Pancreas (tissue), 10 donors: ENCODE data around the gene GBX2. TPM values are rescaled to one million over a fixed set of nuclear protein-coding genes. Genes with fewer than 3 reads are reported as not detected.

Source experiments
- ATAC-seq, 4 donors: fragments of 200-7000 bp; cut with Tn5 transposase; one replicate each; pipeline versions ENCODE4 v1.8.0 to v1.9.1; 2020; ENCODE audit warnings: mild to moderate bottlenecking in 4 of 4, moderate library complexity in 4 of 4
- DNase-seq, 6 donors: peaks; one replicate each; pipeline ENCODE4 v3.0.0-alpha.2; 2020
- FAIRE-seq: peaks from 2 replicates; lab custom pipeline; 2012; peaks lifted over from hg19 to GRCh38; lab: Jason Lieb, UNC
- H3K27ac ChIP-seq, 4 donors: fragments of 200-600 bp; sonication (generic); 1 replicate in 3 of 4; 2 replicates in 1 of 4; pipeline versions ENCODE4 v1.5.0 to v1.8.0; 2020
- H3K27me3 ChIP-seq, 4 donors: fragments of 200-600 bp; one replicate each; pipeline ENCODE4 v1.8.0; 2021
- H3K36me3 ChIP-seq, 3 donors: fragments of 200-600 bp; sonication (generic) in 1 of 3; one replicate each; pipeline versions ENCODE4 v1.5.0 to v1.8.0; 2020 to 2021
- H3K4me1 ChIP-seq, 3 donors: fragments of 200-600 bp; one replicate each; pipeline ENCODE4 v1.8.0; 2021
- H3K4me3 ChIP-seq, 4 donors: fragments of 200-600 bp; sonication (generic) in 2 of 4; one replicate each; pipeline versions ENCODE4 v1.5.0 to v1.8.0; 2020 to 2021
- H3K9me3 ChIP-seq, 4 donors: fragments of 200-600 bp; one replicate each; pipeline ENCODE4 v1.8.0; 2021
- WGBS, 2 donors: extraction: QIAGEN DNeasy Blood & Tissue Kit; methylation state at CpG; one replicate each; pipeline ENCODE4 v1.1.7; 2013; 5-methylcytosine and 5-hydroxymethylcytosine counted together
- intact Hi-C, 3 donors: fragments of 100-400 bp; cut with DNase I; formaldehyde crosslinking; loops; one replicate each; pipeline versions ENCODE4 v1.11.1 to v1.14.2; 2022
- polyA plus RNA-seq, 2 donors: library from polyadenylated mRNA; stranded (reverse); fragments of 200-250 nt; gene quantifications; one replicate each; pipeline ENCODE4 v1.2.3, GENCODE V29; 2013
- total RNA-seq, 6 donors: library from RNA; stranded (reverse); fragmentation: NEBNext Ultra II Directional in 4 of 6; extraction: Animal tissue kit (Norgen Biotek cat#: 25700) in 4 of 6; gene quantifications; one replicate each; pipeline versions ENCODE4 v1.2.1 to v1.2.4, GENCODE V29; 2021 to 2023
- TF ChIP-seq, protein P1 (sequence below), 4 donors: fragments of 200-600 bp; sonication (generic) in 3 of 4; IDR thresholded peaks; one replicate each; pipeline versions ENCODE4 v1.5.0 to v1.8.0; 2021; ENCODE audit warnings: antibody characterized with exemption in 4 of 4
- donor health status: healthy with polysubstance abuse.
- donor health status: DM: no; HTN: no; CAD: no; lungs with moderate emphysema.
- donor health status: DM: no; HTN: no; CAD: no.
- donor health status: control.
- donor health status: control.
- donor health status: Bipolar disorder and iron deficiency.
- donor health status: DM: yes; HTN: yes; CAD: no.
- donor health status: DM: no; HTN: no; CAD: no.
- donor health status: DM: no; HTN: no; CAD: no.
- donor health status: DM: yes; HTN: yes; CAD: no.

Gene GBX2
- total and polyA plus RNA-seq, 8 donors, result not detected

DNA sequence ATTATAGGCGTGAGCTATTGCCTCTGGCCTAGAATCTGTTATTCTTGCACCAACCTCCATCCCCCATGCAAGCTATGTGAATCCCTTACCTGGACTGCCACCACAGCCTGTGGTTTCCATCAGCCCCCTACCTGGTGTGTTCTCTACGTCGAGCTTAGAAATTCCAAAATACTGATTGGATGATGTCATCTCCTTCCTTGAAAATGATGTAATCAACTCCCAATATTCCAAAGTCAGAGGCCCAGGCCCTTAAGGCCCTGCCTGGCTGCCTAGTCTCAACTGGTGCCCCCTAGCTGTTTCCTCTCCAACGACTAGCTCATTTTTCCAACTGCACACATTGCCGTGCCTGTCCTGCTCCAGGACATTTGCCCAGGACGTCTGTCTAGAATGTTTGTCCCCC is 41.3 kb upstream of the GBX2 start:
- DNase-seq (no peak), FAIRE-seq (no peak), ATAC-seq (no peak)
- H3K4me3 ChIP-seq, result no peak overlapping the region
- intact Hi-C loops, result no loop called here
- no peak overlapping the region for H3K27ac ChIP-seq
- H3K4me1 ChIP-seq, result no peaks in the 10 kb centered on the region
- no peaks in the 10 kb centered on the region for H3K36me3 ChIP-seq
- H3K9me3 ChIP-seq, result no peaks in the 10 kb centered on the region
- TF ChIP-seq, protein P1, sequence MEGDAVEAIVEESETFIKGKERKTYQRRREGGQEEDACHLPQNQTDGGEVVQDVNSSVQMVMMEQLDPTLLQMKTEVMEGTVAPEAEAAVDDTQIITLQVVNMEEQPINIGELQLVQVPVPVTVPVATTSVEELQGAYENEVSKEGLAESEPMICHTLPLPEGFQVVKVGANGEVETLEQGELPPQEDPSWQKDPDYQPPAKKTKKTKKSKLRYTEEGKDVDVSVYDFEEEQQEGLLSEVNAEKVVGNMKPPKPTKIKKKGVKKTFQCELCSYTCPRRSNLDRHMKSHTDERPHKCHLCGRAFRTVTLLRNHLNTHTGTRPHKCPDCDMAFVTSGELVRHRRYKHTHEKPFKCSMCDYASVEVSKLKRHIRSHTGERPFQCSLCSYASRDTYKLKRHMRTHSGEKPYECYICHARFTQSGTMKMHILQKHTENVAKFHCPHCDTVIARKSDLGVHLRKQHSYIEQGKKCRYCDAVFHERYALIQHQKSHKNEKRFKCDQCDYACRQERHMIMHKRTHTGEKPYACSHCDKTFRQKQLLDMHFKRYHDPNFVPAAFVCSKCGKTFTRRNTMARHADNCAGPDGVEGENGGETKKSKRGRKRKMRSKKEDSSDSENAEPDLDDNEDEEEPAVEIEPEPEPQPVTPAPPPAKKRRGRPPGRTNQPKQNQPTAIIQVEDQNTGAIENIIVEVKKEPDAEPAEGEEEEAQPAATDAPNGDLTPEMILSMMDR (IDR thresholded peaks at IDR 0.05), result no peak
- H3K27me3 ChIP-seq, result no peaks in the 10 kb centered on the region
- WGBS, 2 donors, result 45 to 51% methylated on average over 6 of the region's 6 CpGs

DNA sequence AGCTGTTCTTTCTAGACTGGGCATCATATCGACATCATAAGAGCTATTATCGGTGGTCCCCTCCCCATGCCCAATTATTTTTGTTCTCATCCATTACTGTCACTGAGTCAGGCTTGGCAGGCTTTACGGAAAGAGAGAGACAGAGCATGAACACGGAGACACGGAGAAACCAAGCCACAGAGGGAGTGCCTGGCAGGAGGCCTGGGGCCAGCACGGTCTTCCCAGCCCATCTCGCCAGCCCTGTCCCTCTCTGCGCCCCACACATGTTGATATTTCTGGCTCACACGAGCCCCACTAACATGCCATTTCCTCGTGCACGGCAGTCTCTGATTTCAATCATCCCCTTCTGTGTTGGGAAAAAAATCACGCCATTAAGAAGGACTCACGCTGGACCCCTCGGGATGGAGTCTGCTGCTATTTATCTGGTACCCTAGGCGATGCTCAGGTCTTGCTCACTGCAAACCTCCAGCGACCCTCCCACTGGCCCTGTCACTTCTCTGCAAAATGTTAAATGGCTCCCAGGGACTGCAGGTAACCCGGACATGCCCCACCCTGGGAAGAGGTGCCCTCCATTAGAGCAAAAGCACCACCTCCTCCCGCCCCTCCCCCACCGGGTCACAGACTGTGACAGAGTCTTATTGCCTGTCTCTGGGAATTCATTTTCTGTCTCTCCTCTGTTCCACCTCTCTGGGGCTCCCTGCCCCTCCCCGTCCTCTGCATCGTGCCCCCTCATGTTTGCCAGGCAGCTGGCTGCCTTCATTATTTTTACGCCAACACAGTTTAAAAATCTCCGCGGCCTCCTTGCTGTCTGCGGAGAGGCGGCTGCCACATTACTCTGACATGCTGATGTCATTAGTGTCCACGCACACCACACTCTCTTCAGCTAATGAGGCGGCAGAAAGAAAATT is 40.1 kb upstream of the GBX2 start:
- FAIRE-seq (no peak), DNase-seq (no peak), ATAC-seq (no peak)
- H3K36me3 ChIP-seq, result no peaks in the 10 kb centered on the region
- H3K27ac ChIP-seq, result no peak overlapping the region
- H3K4me1 ChIP-seq, result no peaks in the 10 kb centered on the region
- H3K27me3 ChIP-seq, result no peaks in the 10 kb centered on the region
- no peak overlapping the region for H3K4me3 ChIP-seq
- no peaks in the 10 kb centered on the region for H3K9me3 ChIP-seq
- intact Hi-C loops, result no loop called here
- TF ChIP-seq, protein P1 (IDR thresholded peaks at IDR 0.05), result no peak
- 57 to 69% methylated on average over 28 of the region's 28 CpGs for WGBS, 2 donors

DNA sequence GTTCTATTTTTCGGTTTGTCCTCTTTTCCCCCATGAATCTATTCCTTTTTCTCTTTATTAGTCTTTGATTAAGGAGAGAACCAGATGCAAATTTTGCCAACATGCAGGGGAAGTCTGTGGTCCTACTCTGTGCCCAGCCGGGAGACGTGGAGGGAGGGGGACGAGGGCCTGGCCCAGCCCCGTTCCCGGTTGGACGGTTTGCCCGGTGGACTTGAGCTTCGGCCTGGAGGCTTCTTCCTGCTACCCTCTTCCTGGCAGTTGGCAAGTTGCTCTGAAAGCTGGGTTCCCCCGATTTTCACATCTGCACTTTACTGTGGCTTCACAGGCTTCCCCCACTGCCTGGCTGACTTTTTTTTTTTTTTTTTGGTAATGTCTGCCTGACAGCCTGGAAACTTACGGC is 39.3 kb upstream of the GBX2 start:
- Histone ChIP-seq H3K27me3 (no peaks in the 10 kb centered on the region), H3K9me3 (no peaks in the 10 kb centered on the region), H3K27ac (no peak overlapping the region), H3K4me1 (no peaks in the 10 kb centered on the region), H3K4me3 (no peak overlapping the region), H3K36me3 (no peaks in the 10 kb centered on the region)
- FAIRE-seq (no peak), DNase-seq (no peak), ATAC-seq (no peak)
- TF ChIP-seq, protein P1 (IDR thresholded peaks at IDR 0.05), result no peak
- 72 to 79% methylated on average over 11 of the region's 11 CpGs for WGBS, 2 donors
- intact Hi-C loops, result no loop called here

GRCh38 chr2:236205867-236206645 is 37.9 kb upstream of the GBX2 start:
- intact Hi-C loops, result no loop called here
- ATAC-seq (no peak), FAIRE-seq (no peak), DNase-seq (no peak)
- 33 to 54% methylated on average over 2 of the region's 2 CpGs for WGBS, 2 donors
- Histone ChIP-seq H3K4me3 (no peak overlapping the region), H3K9me3 (no peaks in the 10 kb centered on the region), H3K36me3 (no peaks in the 10 kb centered on the region), H3K4me1 (no peaks in the 10 kb centered on the region), H3K27me3 (no peaks in the 10 kb centered on the region), H3K27ac (no peak overlapping the region)
- TF ChIP-seq, protein P1 (IDR thresholded peaks at IDR 0.05), result no peak
